HEK293T (cell line): Measurements from ENCODE around the gene CLDND1.

ENCODE experiments used
- ARNT ChIP-seq: fragments of 450-650 bp; IDR thresholded peaks from 2 replicates; pipeline ENCODE4 v1.6.1; 2017; ENCODE audit warnings: mild to moderate bottlenecking
- BHLHE40 ChIP-seq: fragments of 450-650 bp; IDR thresholded peaks from 2 replicates; pipeline ENCODE4 v1.6.1; 2016; ENCODE audit warnings: mild to moderate bottlenecking, moderate library complexity, borderline replicate concordance
- FOXA1 ChIP-seq: fragments of 450-650 bp; IDR thresholded peaks from 2 replicates; pipeline ENCODE4 v1.6.1; 2016; ENCODE audit warnings: mild to moderate bottlenecking
- NFRKB ChIP-seq: fragments of 450-650 bp; IDR thresholded peaks from 2 replicates; pipeline ENCODE4 v1.6.1; 2016; ENCODE audit warnings: mild to moderate bottlenecking, moderate library complexity
- SP1 ChIP-seq: fragments of 450-650 bp; IDR thresholded peaks from 2 replicates; pipeline ENCODE4 v1.6.1; 2017
- SUZ12 ChIP-seq: fragments of 450-650 bp; IDR thresholded peaks from 2 replicates; pipeline ENCODE4 v1.6.1; 2016; ENCODE audit warnings: mild to moderate bottlenecking
- ZNF384 ChIP-seq: fragments of 450-650 bp; IDR thresholded peaks from 2 replicates; pipeline ENCODE4 v1.6.1; 2016

- no peak for TF ChIP-seq SP1
- TF ChIP-seq BHLHE40: no peak
- no peak for TF ChIP-seq ARNT
- TF ChIP-seq SUZ12: no peak
- no peak for TF ChIP-seq NFRKB
- TF ChIP-seq FOXA1: no peak
- no peak for TF ChIP-seq ZNF384
Observed at GRCh38 chr3:98513091-98513511, 9.6 kb downstream of the CLDND1 start.
